Heart left ventricle (tissue), 13 donors: ENCODE results near the gene NRF1.
"Not testable (repeated sequence)": the region's sequence is repeated elsewhere in the genome, so short reads cannot be mapped to it uniquely, and the experiment has no call there.

ENCODE experiments used
- CTCF ChIP-seq, 12 donors: fragments of 200-600 bp; sonication (generic) in 4 of 12; IDR thresholded peaks; one replicate each; pipeline versions ENCODE4 v1.5.0 to v1.8.0; 2018 to 2022; ENCODE audit warnings: antibody characterized with exemption in 12 of 12, mild to moderate bottlenecking in 5 of 12
- POLR2A ChIP-seq, 2 donors: fragments of 450-650 bp; IDR thresholded peaks; one replicate each; pipeline ENCODE4 v1.6.1; 2017; ENCODE audit warnings: antibody characterized with exemption in 2 of 2, mild to moderate bottlenecking in 2 of 2, moderate library complexity in 2 of 2
- donor health status: ischemic (EF 13 %, LVEDD 7.1; RV severe dilation, severe dysfunction).
- donor health status: DM: no; HTN: yes; CAD: no.
- donor health status: DM: no; HTN: no; CAD: no.
- donor health status: ischemic (EF 25% LVEDD 6.9; RV normal size, moderate dysfunction).
- donor health status: ischemic (EF 25% LVEDD 5.7; RV mildly dilated, moderate dysfunction).
- donor health status: ischemic (EF 35%, LVEDD 5.7; RV mildly dilated, moderate dysfunction).
- donor health status: nonischemic (EF 11% LVEDD 7.7; RV severe dilation, severe dysfunction).
- donor health status: DM: yes; HTN: yes; CAD: no.
- donor health status: PGD.
- donor health status: ischemic (EF 29% LVEDD 5.4; RV normal size, mild dysfunction).
- donor health status: nonischemic (EF 23%, LVEDD 6.1; RV moderate dilation, normal function).

GRCh38 chr7:129596386-129596785, 15.1 kb upstream of the NRF1 start:
- TF ChIP-seq CTCF, POLR2A (IDR thresholded peaks at IDR 0.05): not testable (repeated sequence)
